NCI-H1930 (cell line): ENCODE measurements around the gene SCAND1.

Experiments
- DNase-seq, 2 experiments: peaks; one replicate each; lab custom pipeline; 2025; lab: John Stamatoyannopoulos, UW

The SCAND1 gene

GRCh38 chr20:35904982-35905663, 49.2 kb downstream of the SCAND1 start:
- DNase-seq: no peak

GRCh38 chr20:35903843-35904242, 50.5 kb downstream of the SCAND1 start:
- no peak for DNase-seq
